ENCODE results near the gene TRAPPC12.

GRCh38 chr2:3404349-3404894, 24.9 kb downstream of the TRAPPC12 start:
- TF ChIP-seq GATA2 (IDR thresholded peaks at IDR 0.05; ENCODE audit: low read depth, low read length) (no peak), GATA3 (IDR thresholded peaks at IDR 0.05; ENCODE audit: low read depth, low read length) (no peak)

All from SH-SY5Y (cell line).